Measurements from ENCODE around the gene PROX1.

PROX1 gene

GRCh38 chr1:213942061-213942460 is 45.7 kb upstream of the PROX1 start:
- Histone ChIP-seq H3K18ac (ENCODE audit: low read length) (no peak overlapping the region), H2AFZ (ENCODE audit: insufficient read depth, low read length, poor library complexity) (no peak overlapping the region), H2AK5ac (ENCODE audit: low read length) (no peak overlapping the region), H3K27me3 (ENCODE audit: insufficient read depth, low read length) (no peaks in the 10 kb centered on the region), H3K79me1 (ENCODE audit: low read length) (no peaks in the 10 kb centered on the region), H3K23ac (ENCODE audit: low read length) (no peak overlapping the region), H4K8ac (ENCODE audit: low read depth, low read length) (no peak overlapping the region), H3K14ac (ENCODE audit: low read length) (no peak overlapping the region), H3K4me2 (ENCODE audit: low read length) (no peak overlapping the region), H2BK120ac (ENCODE audit: insufficient read depth, low read length, poor library complexity) (no peak overlapping the region), H3K4ac (ENCODE audit: low read depth, low read length) (no peak overlapping the region), H4K12ac (ENCODE audit: low read depth, low read length) (no peak overlapping the region), H3K9me3 (ENCODE audit: insufficient read depth, low read depth, low read length) (peaks cover 1% of the 10 kb centered on the region), H2BK12ac (ENCODE audit: low read length) (no peak overlapping the region), H2BK5ac (ENCODE audit: low read depth, low read length, poor library complexity) (no peak overlapping the region), H3K9ac (ENCODE audit: low read length) (no peak overlapping the region), H3K79me2 (ENCODE audit: control insufficient read depth, insufficient read depth, low read length, poor library complexity) (no peaks in the 10 kb centered on the region), H3K27ac (ENCODE audit: low read depth, low read length) (no peak overlapping the region), H4K91ac (ENCODE audit: low read depth, low read length) (no peak overlapping the region), H3K4me3 (ENCODE audit: low read depth, low read length) (no peak overlapping the region), H3K36me3 (ENCODE audit: control insufficient read depth in 1 of 2, insufficient read depth in 2 of 2, low read length in 2 of 2) (no peaks in the 10 kb centered on the region), H3K4me1 (ENCODE audit: control insufficient read depth in 1 of 2, insufficient read depth in 2 of 2, low read length in 2 of 2) (no peaks in the 10 kb centered on the region)
- no CpG with 5 or more reads among the region's 3 CpGs for WGBS (ENCODE audit: extremely low coverage, insufficient coverage, insufficient read length)
- DNase-seq: no peak

- H3K27ac ChIP-seq (ENCODE audit: low read depth, low read length): no peak overlapping the region
- no peaks in the 10 kb centered on the region for H3K27me3 ChIP-seq (ENCODE audit: insufficient read depth, low read length)
- no peak overlapping the region for H2BK12ac ChIP-seq (ENCODE audit: low read length)
- no peaks in the 10 kb centered on the region for H3K36me3 ChIP-seq (ENCODE audit: control insufficient read depth in 1 of 2, insufficient read depth in 2 of 2, low read length in 2 of 2)
- H2BK120ac ChIP-seq (ENCODE audit: insufficient read depth, low read length, poor library complexity): no peak overlapping the region
- H3K4ac ChIP-seq (ENCODE audit: low read depth, low read length): no peak overlapping the region
- H3K23ac ChIP-seq (ENCODE audit: low read length): no peak overlapping the region
- H3K4me1 ChIP-seq (ENCODE audit: control insufficient read depth in 1 of 2, insufficient read depth in 2 of 2, low read length in 2 of 2): no peaks in the 10 kb centered on the region
- no peak overlapping the region for H2AK5ac ChIP-seq (ENCODE audit: low read length)
- no peaks in the 10 kb centered on the region for H3K9me3 ChIP-seq (ENCODE audit: insufficient read depth, low read depth, low read length)
- no peaks in the 10 kb centered on the region for H3K79me1 ChIP-seq (ENCODE audit: low read length)
- H4K8ac ChIP-seq (ENCODE audit: low read depth, low read length): no peak overlapping the region
- no peaks in the 10 kb centered on the region for H3K79me2 ChIP-seq (ENCODE audit: control insufficient read depth, insufficient read depth, low read length, poor library complexity)
- DNase-seq: no peak
- H3K18ac ChIP-seq (ENCODE audit: low read length): no peak overlapping the region
- WGBS (ENCODE audit: extremely low coverage, insufficient coverage, insufficient read length): no CpG with 5 or more reads among the region's 6 CpGs
- H4K12ac ChIP-seq (ENCODE audit: low read depth, low read length): no peak overlapping the region
- H3K14ac ChIP-seq (ENCODE audit: low read length): no peak overlapping the region
- H2AFZ ChIP-seq (ENCODE audit: insufficient read depth, low read length, poor library complexity): no peak overlapping the region
- H3K4me3 ChIP-seq (ENCODE audit: low read depth, low read length): no peak overlapping the region
- H4K91ac ChIP-seq (ENCODE audit: low read depth, low read length): no peak overlapping the region
- no peak overlapping the region for H3K9ac ChIP-seq (ENCODE audit: low read length)
- H3K4me2 ChIP-seq (ENCODE audit: low read length): no peak overlapping the region
- H2BK5ac ChIP-seq (ENCODE audit: low read depth, low read length, poor library complexity): no peak overlapping the region
Observed at GRCh38 chr1:213947200-213947801, 40.5 kb upstream of the PROX1 start.

DNA sequence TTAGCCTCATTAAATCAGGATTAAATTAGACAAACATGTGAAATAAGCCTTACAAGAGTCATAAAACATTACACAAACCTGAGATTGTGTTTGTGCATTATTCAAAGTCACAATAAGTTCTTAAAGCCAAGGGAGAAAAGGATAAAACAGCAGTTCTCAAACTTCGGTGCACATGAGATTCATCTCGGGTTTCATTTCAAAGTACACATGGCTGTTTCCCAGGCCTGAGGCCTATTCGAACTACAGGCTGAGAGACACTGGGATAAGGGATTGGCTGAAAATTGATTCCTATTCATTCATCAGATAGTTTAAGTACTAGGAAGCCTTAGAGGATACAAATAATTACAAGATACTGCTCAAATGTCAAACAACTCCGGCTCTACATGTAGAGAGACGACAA is 35.9 kb upstream of the PROX1 start:
- Histone ChIP-seq H3K4me2 (ENCODE audit: low read length) (no peak overlapping the region), H2AK5ac (ENCODE audit: low read length) (no peak overlapping the region), H3K27me3 (ENCODE audit: insufficient read depth, low read length) (no peaks in the 10 kb centered on the region), H3K9ac (ENCODE audit: low read length) (no peak overlapping the region), H3K18ac (ENCODE audit: low read length) (no peak overlapping the region), H2BK12ac (ENCODE audit: low read length) (no peak overlapping the region), H3K4me3 (ENCODE audit: low read depth, low read length) (no peak overlapping the region), H4K12ac (ENCODE audit: low read depth, low read length) (no peak overlapping the region), H3K36me3 (ENCODE audit: control insufficient read depth in 1 of 2, insufficient read depth in 2 of 2, low read length in 2 of 2) (no peaks in the 10 kb centered on the region), H3K14ac (ENCODE audit: low read length) (no peak overlapping the region), H3K9me3 (ENCODE audit: insufficient read depth, low read depth, low read length) (no peaks in the 10 kb centered on the region), H2BK120ac (ENCODE audit: insufficient read depth, low read length, poor library complexity) (no peak overlapping the region), H2AFZ (ENCODE audit: insufficient read depth, low read length, poor library complexity) (no peak overlapping the region), H3K27ac (ENCODE audit: low read depth, low read length) (no peak overlapping the region), H3K4me1 (ENCODE audit: control insufficient read depth in 1 of 2, insufficient read depth in 2 of 2, low read length in 2 of 2) (no peaks in the 10 kb centered on the region), H3K79me2 (ENCODE audit: control insufficient read depth, insufficient read depth, low read length, poor library complexity) (no peaks in the 10 kb centered on the region), H4K91ac (ENCODE audit: low read depth, low read length) (no peak overlapping the region), H3K23ac (ENCODE audit: low read length) (no peak overlapping the region), H3K4ac (ENCODE audit: low read depth, low read length) (no peak overlapping the region), H2BK5ac (ENCODE audit: low read depth, low read length, poor library complexity) (no peak overlapping the region), H4K8ac (ENCODE audit: low read depth, low read length) (no peak overlapping the region), H3K79me1 (ENCODE audit: low read length) (no peaks in the 10 kb centered on the region)
- DNase-seq: no peak
- no CpG with 5 or more reads among the region's 5 CpGs for WGBS (ENCODE audit: extremely low coverage, insufficient coverage, insufficient read length)

DNA sequence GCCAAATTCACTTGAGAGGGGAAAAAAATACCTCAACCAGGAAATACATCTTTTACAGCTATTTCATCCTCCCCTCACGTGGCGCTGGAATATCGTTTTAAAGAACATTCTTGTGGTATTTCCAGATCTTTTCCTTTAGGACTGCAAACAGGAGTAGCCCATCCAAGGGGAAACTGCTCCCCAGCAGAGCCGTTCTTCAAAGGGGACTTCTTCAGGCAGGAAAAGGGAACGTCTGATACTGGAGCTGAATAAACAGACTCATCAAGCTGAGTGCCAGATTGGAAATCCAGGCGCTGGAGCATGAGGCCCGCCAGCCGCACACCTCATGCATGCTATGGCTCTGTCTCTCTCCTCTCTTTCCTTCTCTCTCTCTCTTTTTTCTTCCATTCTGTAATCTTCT is 34.0 kb upstream of the PROX1 start:
- Histone ChIP-seq H4K12ac (ENCODE audit: low read depth, low read length) (no peak overlapping the region), H2BK120ac (ENCODE audit: insufficient read depth, low read length, poor library complexity) (no peak overlapping the region)

More for the DNA sequence above, 34.0 kb upstream of the PROX1 start:
- Histone ChIP-seq H3K27me3 (ENCODE audit: insufficient read depth, low read length) (no peaks in the 10 kb centered on the region), H3K4me3 (ENCODE audit: low read depth, low read length) (no peak overlapping the region), H3K23ac (ENCODE audit: low read length) (no peak overlapping the region), H3K79me2 (ENCODE audit: control insufficient read depth, insufficient read depth, low read length, poor library complexity) (no peaks in the 10 kb centered on the region), H3K79me1 (ENCODE audit: low read length) (no peaks in the 10 kb centered on the region), H4K91ac (ENCODE audit: low read depth, low read length) (no peak overlapping the region), H2BK5ac (ENCODE audit: low read depth, low read length, poor library complexity) (no peak overlapping the region), H3K9ac (ENCODE audit: low read length) (no peak overlapping the region), H2BK12ac (ENCODE audit: low read length) (no peak overlapping the region), H3K27ac (ENCODE audit: low read depth, low read length) (no peak overlapping the region), H3K4me1 (ENCODE audit: control insufficient read depth in 1 of 2, insufficient read depth in 2 of 2, low read length in 2 of 2) (no peaks in the 10 kb centered on the region), H3K4ac (ENCODE audit: low read depth, low read length) (no peak overlapping the region), H3K4me2 (ENCODE audit: low read length) (no peak overlapping the region), H2AFZ (ENCODE audit: insufficient read depth, low read length, poor library complexity) (no peak overlapping the region), H3K14ac (ENCODE audit: low read length) (no peak overlapping the region), H3K9me3 (ENCODE audit: insufficient read depth, low read depth, low read length) (no peaks in the 10 kb centered on the region), H3K18ac (ENCODE audit: low read length) (no peak overlapping the region), H4K8ac (ENCODE audit: low read depth, low read length) (no peak overlapping the region), H2AK5ac (ENCODE audit: low read length) (no peak overlapping the region), H3K36me3 (ENCODE audit: control insufficient read depth in 1 of 2, insufficient read depth in 2 of 2, low read length in 2 of 2) (no peaks in the 10 kb centered on the region)
- DNase-seq: no peak
- WGBS (ENCODE audit: extremely low coverage, insufficient coverage, insufficient read length): no CpG with 5 or more reads among the region's 8 CpGs

Measured in trophoblast cell (in vitro differentiated cells and primary cell).